Chondrocyte (in vitro differentiated cells): ENCODE measurements around the gene RIPOR2. TPM values are rescaled to one million over a fixed set of nuclear protein-coding genes. Genes with fewer than 3 reads are reported as not detected.

Source experiments
- DNase-seq: peaks from one replicate; pipeline ENCODE4 v3.0.0; 2021; ENCODE audit warnings: mixed read lengths, low spot score
- H3K27ac Mint-ChIP-seq: one replicate; pipeline ENCODE4 v1.8.0; 2021; ENCODE audit warnings: mild to moderate bottlenecking, moderate library complexity, mixed read lengths; ENCODE audit not compliant: unreplicated experiment
- H3K27me3 Mint-ChIP-seq: 2 replicates; pipeline ENCODE4 v1.8.0; 2021; ENCODE audit warnings: low read depth, mixed read lengths
- H3K36me3 Mint-ChIP-seq: 2 replicates; pipeline ENCODE4 v1.8.0; 2021; ENCODE audit warnings: low read depth, mixed read lengths
- H3K4me1 Mint-ChIP-seq: 2 replicates; pipeline ENCODE4 v1.8.0; 2021; ENCODE audit warnings: low read depth, mild to moderate bottlenecking, mixed read lengths
- H3K4me3 Mint-ChIP-seq: one replicate; pipeline ENCODE4 v1.8.0; 2021; ENCODE audit warnings: mild to moderate bottlenecking, moderate library complexity, mixed read lengths; ENCODE audit not compliant: unreplicated experiment
- H3K9me3 Mint-ChIP-seq: 2 replicates; pipeline ENCODE4 v1.8.0; 2021; ENCODE audit warnings: low read depth, mixed read lengths
- CTCF ChIP-seq: fragments of 200-600 bp; sonication (generic); IDR thresholded peaks from 2 replicates; pipeline ENCODE4 v1.5.0; 2021; ENCODE audit warnings: antibody characterized with exemption, mild to moderate bottlenecking, moderate library complexity
- total RNA-seq: library from RNA; stranded (reverse); gene quantifications from 3 replicates; pipeline ENCODE4 v1.2.1, GENCODE V29; 2021

The RIPOR2 gene
- total RNA-seq, 1 donor from 2014 or later, result 0.62 TPM

GRCh38 chr6:24897186-24897585 lies 38.6 kb downstream of the RIPOR2 start:
- no peak overlapping the region for H3K4me3 Mint-ChIP-seq
- H3K9me3 Mint-ChIP-seq, result no peaks in the 10 kb centered on the region
- no peak overlapping the region for H3K27ac Mint-ChIP-seq
- no peak for TF ChIP-seq CTCF
- no peak for DNase-seq
- no peaks in the 10 kb centered on the region for H3K4me1 Mint-ChIP-seq
- H3K36me3 Mint-ChIP-seq, result no peaks in the 10 kb centered on the region
- H3K27me3 Mint-ChIP-seq, result no peaks in the 10 kb centered on the region

GRCh38 chr6:24893342-24893850 lies 42.4 kb downstream of the RIPOR2 start:
- TF ChIP-seq CTCF, result no peak
- H3K27ac Mint-ChIP-seq, result no peak overlapping the region
- no peaks in the 10 kb centered on the region for H3K36me3 Mint-ChIP-seq

DNA sequence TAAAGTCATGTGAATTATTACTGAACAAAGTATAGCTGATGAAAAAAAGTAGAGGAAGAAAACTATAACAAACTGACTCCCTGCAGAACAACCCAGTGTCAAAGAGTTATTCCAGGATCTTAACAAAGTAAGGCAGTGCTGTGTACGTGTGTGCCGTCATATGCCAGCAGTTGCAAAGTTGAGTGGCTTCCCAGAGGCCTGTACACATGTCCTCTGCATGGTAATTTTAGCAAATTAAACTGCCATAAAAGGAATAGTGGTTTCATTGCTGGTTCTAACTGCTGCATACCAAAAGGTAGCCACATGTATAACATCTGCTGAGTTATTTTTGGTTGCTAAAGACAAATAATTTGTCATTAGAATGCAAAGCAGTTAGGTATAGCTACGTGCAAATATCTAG lies 44.8 kb downstream of the RIPOR2 start:
- no peak for DNase-seq
- H3K36me3 Mint-ChIP-seq, result no peaks in the 10 kb centered on the region
- H3K4me3 Mint-ChIP-seq, result no peak overlapping the region
- no peak for TF ChIP-seq CTCF
- H3K9me3 Mint-ChIP-seq, result no peaks in the 10 kb centered on the region
- H3K27ac Mint-ChIP-seq, result no peak overlapping the region
- peaks cover 5% of the 10 kb centered on the region for H3K4me1 Mint-ChIP-seq
- no peaks in the 10 kb centered on the region for H3K27me3 Mint-ChIP-seq

More at GRCh38 chr6:24893342-24893850, 42.4 kb downstream of the RIPOR2 start:
- H3K4me3 Mint-ChIP-seq, result no peak overlapping the region
- no peak for DNase-seq
- no peaks in the 10 kb centered on the region for H3K4me1 Mint-ChIP-seq
- H3K27me3 Mint-ChIP-seq, result no peaks in the 10 kb centered on the region
- no peaks in the 10 kb centered on the region for H3K9me3 Mint-ChIP-seq

DNA sequence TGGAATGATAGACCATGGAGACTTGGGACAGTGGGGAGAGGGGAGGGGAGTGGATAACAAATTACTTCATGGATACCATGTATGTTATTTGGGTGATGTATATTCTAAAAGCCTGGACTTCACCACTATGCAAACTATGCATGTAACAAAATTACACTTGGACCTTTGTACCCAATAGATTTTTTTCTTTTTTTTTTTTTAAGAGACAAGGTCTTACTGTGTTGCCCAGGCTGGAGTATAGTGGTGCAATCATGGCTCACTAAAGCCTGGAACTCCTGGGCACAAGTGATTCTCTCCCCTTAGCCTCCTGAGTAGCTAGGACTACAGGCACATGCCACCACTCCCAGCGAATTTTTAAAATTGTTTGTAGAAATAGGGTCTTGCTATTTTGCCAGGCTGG lies 45.3 kb downstream of the RIPOR2 start:
- no peak for DNase-seq
- Mint-ChIP-seq H3K27me3 (no peaks in the 10 kb centered on the region), H3K4me1 (peaks cover 5% of the 10 kb centered on the region), H3K9me3 (no peaks in the 10 kb centered on the region), H3K27ac (no peak overlapping the region), H3K36me3 (no peaks in the 10 kb centered on the region), H3K4me3 (no peak overlapping the region)
- TF ChIP-seq CTCF, result no peak

- H3K27me3 Mint-ChIP-seq, result no peaks in the 10 kb centered on the region
- H3K27ac Mint-ChIP-seq, result no peak overlapping the region
- no peak for TF ChIP-seq CTCF
- no peaks in the 10 kb centered on the region for H3K36me3 Mint-ChIP-seq
- DNase-seq, result no peak
- no peak overlapping the region for H3K4me3 Mint-ChIP-seq
- peaks cover 5% of the 10 kb centered on the region for H3K4me1 Mint-ChIP-seq
- no peaks in the 10 kb centered on the region for H3K9me3 Mint-ChIP-seq
Observed at GRCh38 chr6:24888715-24889370, 46.9 kb downstream of the RIPOR2 start.
